WTC11 (cell line): ENCODE measurements around the gene PLSCR4. TPM values are rescaled to one million over a fixed set of nuclear protein-coding genes. Genes with fewer than 3 reads are reported as not detected.

Experiments
- ATAC-seq: fragments of 200-7000 bp; cut with Tn5 transposase; 2 replicates; pipeline ENCODE4 v1.10.0; 2021; ENCODE audit warnings: mild to moderate bottlenecking, moderate library complexity
- CTCF ChIA-PET: fragments of 300-600 bp; sonication (Branson Sonifier 250); formaldehyde crosslinking; loops from one replicate; lab custom pipeline; 2021; ENCODE audit warnings: antibody characterized with exemption; lab: Charles Lee
- POLR2A ChIA-PET: fragments of 350-600 bp; sonication (Branson Sonifier 250); formaldehyde crosslinking; loops from one replicate; lab custom pipeline; 2021; ENCODE audit warnings: antibody characterized with exemption; lab: Charles Lee
- DNase-seq: peaks from one replicate; pipeline ENCODE4 v3.0.0; 2021; ENCODE audit warnings: low spot score
- H3K27ac Mint-ChIP-seq: 2 replicates; pipeline ENCODE4 v1.8.0; 2021; ENCODE audit warnings: mixed read lengths
- H3K27me3 Mint-ChIP-seq: 2 replicates; pipeline ENCODE4 v1.8.0; 2021; ENCODE audit warnings: low read depth, mild to moderate bottlenecking, moderate library complexity, mixed read lengths
- H3K36me3 Mint-ChIP-seq: 2 replicates; pipeline ENCODE4 v1.8.0; 2021; ENCODE audit warnings: mixed read lengths
- H3K4me1 Mint-ChIP-seq: 2 replicates; pipeline ENCODE4 v1.8.0; 2022; ENCODE audit warnings: mixed read lengths
- H3K4me3 Mint-ChIP-seq: 2 replicates; pipeline ENCODE4 v1.8.0; 2021; ENCODE audit warnings: mild to moderate bottlenecking, moderate library complexity, mixed read lengths
- H3K9me3 Mint-ChIP-seq: 2 replicates; pipeline ENCODE4 v1.8.0; 2021; ENCODE audit warnings: mixed read lengths
- CREB1 ChIP-seq: sonication (generic); formaldehyde crosslinking; IDR thresholded peaks from 2 replicates; pipeline ENCODE4 v1.8.0; 2023; ENCODE audit warnings: mild to moderate bottlenecking, missing genetic modification reagents
- E2F1 ChIP-seq: sonication (generic); formaldehyde crosslinking; IDR thresholded peaks from 2 replicates; pipeline ENCODE4 v1.8.0; 2022; ENCODE audit warnings: mild to moderate bottlenecking, missing genetic modification reagents
- FOXP4 ChIP-seq: sonication (generic); formaldehyde crosslinking; IDR thresholded peaks from 2 replicates; pipeline ENCODE4 v1.8.0; 2022; ENCODE audit warnings: mild to moderate bottlenecking, missing genetic modification reagents
- GABPB1 ChIP-seq: sonication (generic); formaldehyde crosslinking; IDR thresholded peaks from 2 replicates; pipeline ENCODE4 v1.8.1; 2023; ENCODE audit warnings: mild to moderate bottlenecking, missing genetic modification reagents
- HMGXB4 ChIP-seq: sonication (generic); formaldehyde crosslinking; IDR thresholded peaks from 2 replicates; pipeline ENCODE4 v1.8.1; 2023; ENCODE audit warnings: mild to moderate bottlenecking, moderate library complexity, missing genetic modification reagents
- JAZF1 ChIP-seq: fragments of 250-450 bp; sonication (Bioruptor Pico); IDR thresholded peaks from 2 replicates; pipeline ENCODE4 v1.9.0; 2021; ENCODE audit warnings: moderate library complexity, mild to moderate bottlenecking, inconsistent platforms
- JUN ChIP-seq: sonication (generic); formaldehyde crosslinking; IDR thresholded peaks from 2 replicates; pipeline ENCODE4 v1.8.0; 2023; ENCODE audit warnings: mild to moderate bottlenecking, missing genetic modification reagents
- NR2C2 ChIP-seq: sonication (generic); formaldehyde crosslinking; IDR thresholded peaks from 2 replicates; pipeline ENCODE4 v1.8.0; 2022; ENCODE audit warnings: mild to moderate bottlenecking, missing genetic modification reagents
- NR3C1 ChIP-seq: sonication (generic); formaldehyde crosslinking; conservative IDR thresholded peaks from 2 replicates; pipeline ENCODE4 v1.8.1; 2023; ENCODE audit warnings: low read depth, mild to moderate bottlenecking, missing genetic modification reagents
- OVOL2 ChIP-seq: fragments of 250-450 bp; sonication (Bioruptor Pico); IDR thresholded peaks from 2 replicates; pipeline ENCODE4 v1.9.0; 2021; ENCODE audit warnings: mild to moderate bottlenecking, borderline replicate concordance
- SMAD3 ChIP-seq: sonication (generic); formaldehyde crosslinking; IDR thresholded peaks from 2 replicates; pipeline ENCODE4 v1.8.0; 2022; ENCODE audit warnings: missing genetic modification reagents, mild to moderate bottlenecking, borderline replicate concordance
- TEAD4 ChIP-seq: sonication (generic); formaldehyde crosslinking; IDR thresholded peaks from 2 replicates; pipeline ENCODE4 v1.8.0; 2022; ENCODE audit warnings: mild to moderate bottlenecking, missing genetic modification reagents
- ZNF281 ChIP-seq: sonication (generic); formaldehyde crosslinking; IDR thresholded peaks from 2 replicates; pipeline ENCODE4 v1.8.0; 2023; ENCODE audit warnings: mild to moderate bottlenecking, missing genetic modification reagents
- ZNF416 ChIP-seq: fragments of 250-450 bp; sonication (Bioruptor Pico); IDR thresholded peaks from 2 replicates; pipeline ENCODE4 v1.9.0; 2021; ENCODE audit warnings: mild to moderate bottlenecking, inconsistent platforms
- ZSCAN18 ChIP-seq: fragments of 250-450 bp; sonication (Bioruptor Pico); IDR thresholded peaks from 2 replicates; pipeline ENCODE4 v2.1.2; 2022; ENCODE audit warnings: mild to moderate bottlenecking, moderate library complexity
- total RNA-seq: library from RNA; stranded (reverse); gene quantifications from 3 replicates; pipeline ENCODE4 v1.2.3, GENCODE V29; 2021

Gene PLSCR4
- total RNA-seq, 1 experiment from 2014 or later: 3.5 TPM

- Mint-ChIP-seq H3K27me3 (peaks cover 9% of the 10 kb centered on the region), H3K4me1 (peaks cover 68% of the 10 kb centered on the region), H3K36me3 (no peaks in the 10 kb centered on the region; the same call in 1 of the 2 replicates)
Observed at GRCh38 chr3:146157325-146158060, 93.4 kb downstream of the PLSCR4 start.

More at GRCh38 chr3:146157325-146158060, 93.4 kb downstream of the PLSCR4 start:
- DNase-seq: no peak
- ChIA-PET CTCF (interaction anchor here (1.4 to 3.2 kb wide), 2 partner anchors 32 to 92 kb away, joined by 3 to 12 read pairs; no protein-coding TSS in a partner anchor), POLR2A (no interaction called here)
- no peak overlapping the region; the same call in 1 of the 2 replicates for H3K4me3 Mint-ChIP-seq
- ATAC-seq: no peak
- H3K9me3 Mint-ChIP-seq: no peaks in the 10 kb centered on the region
- no peak for TF ChIP-seq JAZF1
- TF ChIP-seq SMAD3 (CRISPR knock-in tag): no peak
- no peak for TF ChIP-seq ZNF281 (CRISPR knock-in tag)
- TF ChIP-seq TEAD4: no peak
- TF ChIP-seq NR2C2: no peak
- no peak for TF ChIP-seq FOXP4
- TF ChIP-seq E2F1 (CRISPR knock-in tag): no peak
- no peak for TF ChIP-seq CREB1 (CRISPR knock-in tag)
- no peak for TF ChIP-seq JUN (CRISPR knock-in tag)
- no peak for TF ChIP-seq HMGXB4 (CRISPR knock-in tag)
- no peak for TF ChIP-seq ZSCAN18 (CRISPR knock-in tag)
- TF ChIP-seq OVOL2 (CRISPR knock-in tag): no peak
- TF ChIP-seq NR3C1 (CRISPR knock-in tag): no peak
- no peak for TF ChIP-seq GABPB1 (CRISPR knock-in tag)
- no peak for TF ChIP-seq ZNF416 (CRISPR knock-in tag)
- peak overlapping the region; percentile 88 for H3K27ac Mint-ChIP-seq
